Activated T-cell treated with anti-CD3 and anti-CD28 coated beads, Interleukin-2, amount 50 U/mL, for 48 hours (primary cell): ENCODE results near the gene TTC33.
"Not testable (repeated sequence)": the region's sequence is repeated elsewhere in the genome, so short reads cannot be mapped to it uniquely, and the experiment has no call there.

ENCODE experiments used
- DNase-seq, 2 experiments: peaks; one replicate each; pipeline ENCODE4 v3.0.0-alpha.2; 2020

Gene TTC33, protein sequence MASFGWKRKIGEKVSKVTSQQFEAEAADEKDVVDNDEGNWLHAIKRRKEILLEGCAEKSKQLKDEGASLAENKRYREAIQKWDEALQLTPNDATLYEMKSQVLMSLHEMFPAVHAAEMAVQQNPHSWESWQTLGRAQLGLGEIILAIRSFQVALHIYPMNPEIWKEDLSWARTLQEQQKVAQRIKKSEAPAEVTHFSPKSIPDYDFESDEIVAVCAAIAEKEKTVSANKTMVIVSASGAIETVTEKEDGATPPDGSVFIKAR

GRCh38 chr5:40755407-40756365 lies at the start of gene TTC33:
Gene TTC33, minus strand, starts transcription at chr5:40755961. Its CDS starts 8,943 bp downstream, at chr5:40747018.
- peak; percentile 96 for DNase-seq

- DNase-seq, result no peak
These were observed 46.2 kb upstream of the TTC33 start for GRCh38 chr5:40801771-40802562.

DNA sequence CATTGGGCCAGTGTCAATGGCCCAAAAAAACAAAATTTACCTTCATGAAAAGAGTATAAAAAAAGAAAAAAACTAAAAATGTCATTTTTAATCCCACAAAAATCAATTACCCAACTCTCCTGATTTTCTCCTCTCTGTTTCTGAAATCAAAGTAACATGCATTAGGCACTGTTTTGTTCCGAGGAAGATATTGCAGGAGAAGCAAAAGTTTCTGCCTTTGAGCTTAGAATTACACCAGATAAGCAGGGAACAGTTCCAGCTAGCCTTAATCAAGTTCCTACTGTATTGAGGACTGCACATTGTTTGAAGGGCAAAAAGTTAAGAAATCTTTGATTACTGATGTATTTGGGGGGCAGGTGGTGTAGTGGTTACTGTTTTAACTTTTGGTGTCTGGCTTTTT lies 43.5 kb upstream of the TTC33 start:
- DNase-seq, result no peak

- no peak for DNase-seq
These were observed 43.0 kb upstream of the TTC33 start for GRCh38 chr5:40798801-40799210.

DNA sequence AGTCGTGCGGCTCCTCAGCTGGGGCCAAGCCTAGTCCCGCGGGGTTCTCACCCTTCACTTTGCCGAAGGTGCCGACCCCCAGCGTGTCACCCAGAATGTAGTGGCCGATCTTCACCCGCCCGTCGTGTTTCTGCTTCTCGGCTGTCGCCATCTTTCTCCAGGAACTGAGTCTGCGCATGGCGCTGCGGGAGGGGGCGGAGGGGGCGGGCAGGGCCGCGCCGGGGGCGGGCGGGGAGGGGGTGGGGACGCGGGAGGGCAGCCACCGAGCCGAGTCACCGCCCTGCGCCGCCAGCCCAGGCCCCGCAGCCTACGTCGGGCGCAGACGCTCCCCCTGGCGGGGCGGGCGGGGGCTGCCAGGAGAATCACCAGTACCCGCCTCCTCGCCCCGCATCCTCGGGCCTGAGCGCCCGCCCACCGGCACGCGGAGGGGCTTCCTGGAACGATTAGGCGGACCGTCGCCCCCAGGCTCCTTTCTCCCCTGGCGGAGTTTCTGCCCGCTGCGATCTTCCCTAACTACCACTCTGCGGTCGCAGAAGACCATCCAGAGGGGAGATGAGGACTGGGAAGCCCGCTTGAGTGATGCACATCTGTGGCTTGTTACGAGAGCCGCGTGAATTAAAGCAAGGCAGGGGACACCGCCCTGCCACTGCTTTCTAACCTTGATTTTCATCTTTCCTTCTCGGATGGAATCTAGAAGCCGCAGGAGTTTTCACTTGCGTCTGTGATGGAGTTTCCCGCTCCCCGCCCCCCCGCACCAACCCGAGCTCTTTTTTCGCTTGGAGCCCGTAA lies 42.4 kb upstream of the TTC33 start, which contains the start of gene PRKAA1:
TSS of gene PRKAA1 (minus strand) at position 363 of the 789 bp plus-strand sequence. CDS start at position 178, 185 bp downstream.
- DNase-seq, result peak; percentile 91 to 92

- DNase-seq, result peak; percentile 80 to 85
These were observed 41.7 kb upstream of the TTC33 start for GRCh38 chr5:40797273-40798011.

DNA sequence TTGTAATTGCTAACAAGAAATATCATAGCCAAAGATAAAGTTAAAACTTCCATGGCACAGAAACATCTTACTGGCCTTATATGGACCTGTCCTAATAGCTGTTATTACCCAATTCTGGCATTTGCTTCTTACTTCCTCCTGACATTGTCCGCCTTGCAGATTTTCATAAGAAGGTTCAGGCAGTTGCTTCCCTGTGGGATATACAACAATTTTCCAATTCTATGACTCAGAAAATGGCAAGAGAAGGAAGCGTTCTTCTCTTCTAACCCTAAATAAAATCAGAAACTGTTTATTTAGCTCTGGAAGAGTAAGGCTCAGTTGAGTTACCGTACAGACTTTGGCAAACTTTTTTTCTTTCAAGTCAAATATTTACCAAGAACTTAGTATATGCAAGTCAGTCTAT lies 40.7 kb upstream of the TTC33 start:
- no peak for DNase-seq

DNA sequence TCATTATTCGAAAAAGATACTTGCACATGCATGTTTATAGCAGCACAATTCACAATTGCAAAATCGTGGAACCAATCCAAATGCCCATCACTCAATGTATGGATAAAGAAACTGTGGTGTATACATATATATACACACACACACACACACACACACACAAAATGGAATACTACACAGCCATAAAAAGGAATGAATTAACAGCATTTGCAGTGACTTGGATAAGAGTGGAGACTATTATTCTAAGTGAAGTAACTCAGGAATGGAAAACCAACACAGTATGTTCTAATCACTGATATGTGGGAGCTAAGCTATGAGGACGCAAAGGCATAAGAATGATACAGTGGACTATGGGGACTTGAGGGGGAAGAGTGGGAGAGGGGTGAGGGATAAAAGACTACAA lies 39.1 kb upstream of the TTC33 start:
- not testable (repeated sequence) for DNase-seq

DNA sequence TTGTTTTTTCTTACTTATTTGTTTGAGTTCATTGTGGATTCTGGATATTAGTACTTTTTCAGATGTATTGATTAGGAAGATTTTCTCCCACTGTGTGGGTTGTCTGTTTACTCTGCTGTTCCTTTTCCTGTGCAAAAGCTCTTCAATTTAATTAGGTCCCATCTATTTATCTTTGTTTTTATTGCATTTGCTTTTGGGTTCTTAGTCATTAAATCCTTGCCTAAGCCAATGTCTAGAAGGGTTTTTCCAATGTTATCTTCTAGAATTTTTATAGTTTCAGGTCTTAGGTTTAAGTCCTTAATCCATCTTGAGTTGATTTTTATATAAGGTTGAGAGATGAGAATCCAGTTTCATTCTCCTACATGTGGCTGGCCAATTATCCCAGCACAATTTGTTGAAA lies 38.6 kb upstream of the TTC33 start:
- DNase-seq, result not testable (repeated sequence)

DNA sequence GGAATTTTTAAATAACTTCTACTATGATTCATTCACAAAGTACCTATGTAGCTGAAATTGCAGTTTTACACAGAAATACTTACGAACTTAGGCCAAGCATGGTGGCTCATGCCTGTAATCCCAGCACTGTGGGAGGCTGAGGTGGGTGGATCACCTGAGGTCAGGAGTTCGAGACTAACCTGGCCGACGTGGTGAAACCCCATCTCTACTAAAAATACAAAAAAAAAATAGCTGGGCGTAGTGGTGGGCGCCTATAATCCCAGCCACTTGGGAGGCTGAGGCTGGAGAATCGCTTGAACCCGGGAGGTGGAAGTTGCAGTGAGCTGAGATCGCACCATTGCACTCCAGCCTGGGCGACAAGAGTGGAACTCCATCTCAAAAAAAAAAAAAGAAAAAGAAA lies 36.9 kb upstream of the TTC33 start:
- not testable (repeated sequence) for DNase-seq

DNA sequence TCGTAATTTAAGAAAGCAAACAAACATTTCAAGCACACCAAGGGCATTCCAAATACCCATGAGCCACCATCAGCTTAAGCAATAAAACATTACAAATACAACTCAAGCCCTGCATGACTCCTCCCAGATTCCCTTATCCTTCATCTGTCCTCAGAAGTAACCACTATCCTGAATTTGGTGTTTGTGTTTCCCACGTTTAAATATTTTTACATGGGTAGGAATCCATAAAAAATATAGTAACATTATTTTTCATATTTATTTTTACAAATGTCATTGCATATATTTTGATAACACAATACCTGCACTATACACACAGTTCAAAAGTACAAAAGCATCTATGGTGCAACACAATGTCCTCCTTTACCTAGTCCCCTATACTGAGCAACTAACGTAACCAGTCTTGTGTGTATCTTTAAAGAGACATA lies 36.0 kb upstream of the TTC33 start:
- DNase-seq, result no peak

- no peak for DNase-seq
These were observed 35.3 kb upstream of the TTC33 start for GRCh38 chr5:40790947-40791593.

DNA sequence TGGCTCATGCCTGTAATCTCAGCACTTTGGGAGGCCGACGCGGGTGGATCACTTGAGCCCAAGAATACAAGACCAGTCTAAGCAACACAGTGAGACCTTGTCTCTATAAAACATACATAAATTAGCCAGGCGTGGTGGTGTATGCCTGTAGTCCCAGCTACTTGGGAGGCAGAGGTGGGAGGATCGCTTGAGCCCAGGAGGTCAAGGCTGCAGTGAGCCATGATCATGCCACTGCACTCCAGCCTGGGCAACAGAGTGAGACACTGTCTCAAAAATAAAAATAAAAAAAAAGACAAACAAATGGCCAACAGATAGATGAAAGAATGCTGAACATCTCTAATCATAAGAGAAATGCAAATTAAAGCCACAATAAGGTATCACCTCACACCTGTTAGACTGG lies 33.2 kb upstream of the TTC33 start:
- DNase-seq, result not testable (repeated sequence)

- DNase-seq, result no peak
These were observed 32.2 kb upstream of the TTC33 start for GRCh38 chr5:40787986-40788385.

GRCh38 chr5:40786664-40787063 lies 30.9 kb upstream of the TTC33 start:
- DNase-seq, result not testable (repeated sequence)

GRCh38 chr5:40784916-40785315 lies 29.2 kb upstream of the TTC33 start:
- no peak for DNase-seq

GRCh38 chr5:40784027-40784653 lies 28.4 kb upstream of the TTC33 start:
- no peak for DNase-seq

GRCh38 chr5:40781843-40782409 lies 26.2 kb upstream of the TTC33 start:
- no peak for DNase-seq

GRCh38 chr5:40780858-40781257 lies 25.1 kb upstream of the TTC33 start:
- no peak for DNase-seq

DNA sequence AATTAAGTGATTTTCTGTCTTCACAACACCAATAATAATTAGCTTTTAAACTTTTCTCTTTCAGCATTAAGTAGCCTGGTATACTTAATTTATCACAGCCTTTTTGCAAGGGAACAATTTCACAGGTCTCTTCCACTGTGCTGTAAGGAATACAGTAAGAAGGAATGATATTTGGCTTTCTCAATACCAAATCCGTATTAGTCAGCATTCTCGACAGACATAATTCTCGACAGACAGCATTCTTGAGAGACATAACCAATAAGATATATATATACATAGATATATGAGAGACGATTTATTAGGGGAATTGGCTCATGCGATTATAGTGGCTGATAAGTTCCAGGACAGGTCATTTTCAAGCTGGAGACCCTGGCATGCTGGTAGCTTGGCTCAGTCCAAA lies 24.4 kb upstream of the TTC33 start:
- DNase-seq, result no peak
